Neural cell (in vitro differentiated cells): Measurements from ENCODE around the gene C16orf90.

Experiments used
- EP300 ChIP-seq: fragments of 450-650 bp; conservative IDR thresholded peaks from 2 replicates; pipeline ENCODE4 v1.6.1; 2014; ENCODE audit warnings: antibody characterized with exemption, mild to moderate bottlenecking, moderate library complexity; ENCODE audit not compliant: poor library complexity, severe bottlenecking
- REST ChIP-seq: IDR thresholded peaks from 2 replicates; pipeline ENCODE4 v1.6.1; 2012; ENCODE audit warnings: borderline replicate concordance
- TF ChIP-seq, protein P1 (sequence below): fragments of 450-650 bp; IDR thresholded peaks from 2 replicates; pipeline ENCODE4 v1.5.1; 2014; ENCODE audit warnings: antibody characterized with exemption, mild to moderate bottlenecking, moderate library complexity; ENCODE audit not compliant: poor library complexity, severe bottlenecking

GRCh38 chr16:3532741-3533140 lies 37.5 kb upstream of the C16orf90 start:
- TF ChIP-seq REST (no peak), EP300 (no peak)
- TF ChIP-seq, protein P1, sequence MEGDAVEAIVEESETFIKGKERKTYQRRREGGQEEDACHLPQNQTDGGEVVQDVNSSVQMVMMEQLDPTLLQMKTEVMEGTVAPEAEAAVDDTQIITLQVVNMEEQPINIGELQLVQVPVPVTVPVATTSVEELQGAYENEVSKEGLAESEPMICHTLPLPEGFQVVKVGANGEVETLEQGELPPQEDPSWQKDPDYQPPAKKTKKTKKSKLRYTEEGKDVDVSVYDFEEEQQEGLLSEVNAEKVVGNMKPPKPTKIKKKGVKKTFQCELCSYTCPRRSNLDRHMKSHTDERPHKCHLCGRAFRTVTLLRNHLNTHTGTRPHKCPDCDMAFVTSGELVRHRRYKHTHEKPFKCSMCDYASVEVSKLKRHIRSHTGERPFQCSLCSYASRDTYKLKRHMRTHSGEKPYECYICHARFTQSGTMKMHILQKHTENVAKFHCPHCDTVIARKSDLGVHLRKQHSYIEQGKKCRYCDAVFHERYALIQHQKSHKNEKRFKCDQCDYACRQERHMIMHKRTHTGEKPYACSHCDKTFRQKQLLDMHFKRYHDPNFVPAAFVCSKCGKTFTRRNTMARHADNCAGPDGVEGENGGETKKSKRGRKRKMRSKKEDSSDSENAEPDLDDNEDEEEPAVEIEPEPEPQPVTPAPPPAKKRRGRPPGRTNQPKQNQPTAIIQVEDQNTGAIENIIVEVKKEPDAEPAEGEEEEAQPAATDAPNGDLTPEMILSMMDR: no peak
